CD4-positive, alpha-beta T cell treated with Interleukin-10 for 1 hour (primary cell): ENCODE measurements around the gene ESPNL.
"Not testable (repeated sequence)": the region's sequence is repeated elsewhere in the genome, so short reads cannot be mapped to it uniquely, and the experiment has no call there.

Source experiments
- DNase-seq: peaks from one replicate; pipeline ENCODE4 v3.0.0-alpha.2; 2020

Gene ESPNL, protein sequence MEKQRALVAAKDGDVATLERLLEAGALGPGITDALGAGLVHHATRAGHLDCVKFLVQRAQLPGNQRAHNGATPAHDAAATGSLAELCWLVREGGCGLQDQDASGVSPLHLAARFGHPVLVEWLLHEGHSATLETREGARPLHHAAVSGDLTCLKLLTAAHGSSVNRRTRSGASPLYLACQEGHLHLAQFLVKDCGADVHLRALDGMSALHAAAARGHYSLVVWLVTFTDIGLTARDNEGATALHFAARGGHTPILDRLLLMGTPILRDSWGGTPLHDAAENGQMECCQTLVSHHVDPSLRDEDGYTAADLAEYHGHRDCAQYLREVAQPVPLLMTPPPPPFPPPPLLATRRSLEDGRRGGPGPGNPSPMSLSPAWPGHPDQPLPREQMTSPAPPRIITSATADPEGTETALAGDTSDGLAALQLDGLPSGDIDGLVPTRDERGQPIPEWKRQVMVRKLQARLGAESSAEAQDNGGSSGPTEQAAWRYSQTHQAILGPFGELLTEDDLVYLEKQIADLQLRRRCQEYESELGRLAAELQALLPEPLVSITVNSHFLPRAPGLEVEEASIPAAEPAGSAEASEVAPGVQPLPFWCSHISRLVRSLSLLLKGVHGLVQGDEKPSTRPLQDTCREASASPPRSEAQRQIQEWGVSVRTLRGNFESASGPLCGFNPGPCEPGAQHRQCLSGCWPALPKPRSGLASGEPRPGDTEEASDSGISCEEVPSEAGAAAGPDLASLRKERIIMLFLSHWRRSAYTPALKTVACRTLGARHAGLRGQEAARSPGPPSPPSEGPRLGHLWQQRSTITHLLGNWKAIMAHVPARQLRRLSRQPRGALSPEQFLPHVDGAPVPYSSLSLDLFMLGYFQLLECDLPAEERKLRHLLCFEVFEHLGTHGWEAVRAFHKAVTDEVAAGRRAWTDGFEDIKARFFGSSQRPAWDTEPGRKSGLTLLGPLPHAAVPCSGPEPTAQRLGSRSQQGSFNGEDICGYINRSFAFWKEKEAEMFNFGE

DNA sequence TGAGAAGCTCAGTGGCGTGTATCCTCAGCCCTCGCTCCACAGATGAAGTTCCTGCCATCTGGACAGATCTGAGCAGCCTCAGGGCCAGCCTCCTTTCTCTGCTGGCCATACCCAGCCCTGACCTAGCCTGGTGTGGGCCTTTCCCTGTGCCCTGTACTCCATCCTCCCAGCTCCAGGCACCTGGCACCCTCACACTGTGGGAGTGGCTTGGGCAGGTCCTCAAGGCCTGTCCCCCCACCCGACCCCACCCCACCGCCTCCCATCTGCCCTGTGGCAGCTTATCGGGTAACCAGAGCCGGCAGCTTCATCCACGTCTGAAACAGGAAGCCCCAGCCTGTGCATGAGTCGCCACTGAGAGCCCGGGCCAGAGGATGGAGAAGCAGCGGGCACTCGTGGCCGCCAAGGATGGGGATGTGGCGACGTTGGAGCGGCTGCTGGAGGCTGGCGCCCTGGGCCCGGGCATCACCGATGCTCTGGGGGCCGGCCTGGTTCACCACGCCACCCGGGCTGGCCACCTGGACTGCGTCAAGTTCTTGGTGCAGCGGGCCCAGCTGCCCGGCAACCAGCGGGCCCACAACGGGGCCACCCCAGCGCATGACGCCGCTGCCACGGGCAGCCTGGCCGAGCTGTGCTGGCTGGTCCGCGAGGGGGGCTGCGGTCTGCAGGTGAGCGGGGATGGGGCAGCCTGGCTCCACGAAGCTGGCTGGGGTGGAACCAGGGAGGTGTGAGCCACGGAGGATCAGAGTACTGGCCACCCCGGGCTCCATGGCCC is at the start of gene ESPNL:
ESPNL (plus strand) TSS at position 292 of the 772 bp plus-strand sequence; CDS start at position 372, 80 bp downstream.
- DNase-seq = no peak

DNA sequence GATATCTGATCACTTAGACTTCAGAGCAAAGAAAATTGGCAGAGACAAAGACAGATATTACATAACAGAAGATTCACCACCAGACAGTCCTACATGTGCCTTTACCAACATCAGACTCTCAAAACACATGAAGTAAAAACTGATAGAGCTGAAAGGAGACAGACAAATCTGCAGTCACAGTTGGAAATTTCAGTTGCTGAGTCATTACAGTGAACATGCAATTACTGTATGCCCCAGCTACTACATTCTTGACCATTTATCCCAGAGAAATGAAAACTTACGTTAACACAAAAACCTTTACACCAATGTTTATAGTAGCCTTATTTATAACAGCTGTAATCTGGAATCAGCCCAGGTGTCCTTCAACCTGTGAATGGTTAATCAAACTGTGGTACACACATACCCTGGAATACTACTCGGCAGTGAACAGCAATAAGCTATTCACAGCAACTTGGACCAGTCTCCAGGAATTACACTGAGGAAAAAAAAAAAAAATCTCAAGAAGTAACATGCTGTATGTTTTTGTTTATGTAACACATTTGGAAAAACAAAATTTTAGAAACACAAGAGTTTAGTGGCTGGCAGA is 46.9 kb upstream of the ESPNL start:
- DNase-seq = no peak

DNA sequence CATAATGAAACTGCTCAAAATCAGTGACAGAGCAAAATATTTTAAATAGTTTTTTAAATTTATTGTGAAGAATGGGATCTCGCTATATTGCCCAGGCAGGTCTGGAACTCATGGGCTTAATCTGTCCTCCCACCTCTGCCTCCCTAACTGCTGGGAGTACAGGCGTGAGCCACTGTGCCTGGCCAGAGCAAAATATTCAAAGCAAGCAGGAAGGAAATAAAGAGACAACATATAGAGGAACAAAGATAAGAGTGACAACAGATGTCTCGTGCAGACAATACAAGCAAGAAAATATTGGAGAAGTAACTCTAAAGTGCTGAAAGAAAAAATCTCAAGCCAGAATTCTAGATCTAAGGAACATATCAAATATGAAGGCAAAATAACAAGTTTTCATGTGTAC is 44.3 kb upstream of the ESPNL start:
- DNase-seq = no peak

DNA sequence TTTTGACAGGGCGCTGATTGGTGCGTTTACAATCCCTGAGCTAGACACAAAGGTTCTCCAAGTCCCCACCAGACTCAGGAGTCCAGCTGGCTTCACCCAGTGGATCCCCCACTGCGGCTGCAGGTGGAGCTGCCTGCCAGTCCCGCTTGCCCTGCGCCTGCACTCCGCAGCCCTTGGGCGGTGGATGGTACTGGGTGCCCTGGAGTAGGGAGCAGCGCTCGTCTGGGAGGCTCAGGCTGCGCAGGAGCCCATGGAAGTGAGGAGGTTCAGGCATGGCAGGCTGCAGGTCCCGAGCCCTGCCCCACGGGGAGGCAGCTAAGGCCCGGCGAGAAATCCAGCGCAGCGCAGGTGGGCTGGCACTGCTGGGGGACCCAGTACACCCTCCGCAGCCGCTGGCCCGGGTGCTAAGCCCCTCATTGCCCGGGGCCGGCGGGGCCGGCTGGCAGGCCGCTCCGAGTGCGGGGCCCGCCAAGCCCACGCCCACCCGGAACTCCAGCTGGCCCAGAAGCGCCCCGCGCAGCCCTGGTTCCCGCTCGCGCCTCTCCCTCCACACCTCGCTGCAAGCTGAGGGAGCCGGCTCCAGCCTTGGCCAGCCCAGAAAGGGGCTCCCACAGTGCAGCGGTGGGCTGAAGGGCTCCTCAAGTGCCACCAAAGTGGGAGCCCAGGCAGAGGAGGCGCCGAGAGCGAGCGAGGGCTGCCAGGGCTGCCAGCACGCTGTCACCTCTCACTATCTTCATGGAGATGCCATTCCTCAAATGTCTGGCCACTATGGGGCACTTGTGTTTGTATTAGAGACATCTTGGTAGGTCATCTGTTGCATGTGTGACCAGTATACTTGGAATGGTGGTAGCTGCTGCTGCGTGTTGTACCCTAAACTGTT is 42.2 kb upstream of the ESPNL start:
- DNase-seq = not testable (repeated sequence)

DNA sequence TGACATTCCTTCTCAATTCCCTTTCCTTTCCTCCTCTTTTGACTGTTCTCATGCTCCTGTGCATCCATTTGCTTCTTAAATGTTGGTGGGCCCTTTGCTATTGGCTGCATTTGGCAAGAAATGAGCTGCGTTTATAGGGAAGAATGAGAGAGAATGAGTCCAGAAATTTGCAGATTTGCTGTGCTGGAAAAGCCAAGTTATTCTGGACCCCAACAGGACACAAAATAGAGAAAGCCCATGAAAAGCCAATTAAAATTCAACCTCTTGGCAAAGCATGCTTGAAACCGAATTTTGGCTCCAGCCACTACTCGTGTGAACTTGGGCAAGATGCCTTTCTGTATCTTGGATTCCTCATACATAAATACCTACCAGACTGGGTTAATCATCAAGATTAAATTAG is 40.6 kb upstream of the ESPNL start:
- no peak for DNase-seq

DNA sequence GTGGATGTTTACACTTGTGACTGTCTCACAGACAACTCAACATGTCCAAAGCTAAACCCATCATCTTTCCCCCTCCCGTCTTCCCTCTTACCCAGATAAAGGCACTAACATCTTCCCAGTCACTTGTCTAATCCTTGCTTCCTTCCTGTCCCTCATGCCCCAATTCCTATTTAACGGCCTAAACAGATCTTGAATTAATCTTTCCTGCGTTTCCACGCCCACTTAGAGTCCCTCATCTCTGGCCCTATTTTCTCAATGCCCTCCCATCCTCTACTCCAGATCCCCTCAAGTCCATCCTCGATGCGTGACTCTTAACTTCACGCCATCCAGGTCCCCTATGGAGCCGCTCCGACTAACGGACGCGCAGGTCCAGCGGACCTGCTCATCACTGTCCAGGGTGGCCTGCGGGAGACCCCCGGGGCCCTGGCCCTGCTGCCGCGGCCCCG is 40.0 kb upstream of the ESPNL start:
- no peak for DNase-seq

DNA sequence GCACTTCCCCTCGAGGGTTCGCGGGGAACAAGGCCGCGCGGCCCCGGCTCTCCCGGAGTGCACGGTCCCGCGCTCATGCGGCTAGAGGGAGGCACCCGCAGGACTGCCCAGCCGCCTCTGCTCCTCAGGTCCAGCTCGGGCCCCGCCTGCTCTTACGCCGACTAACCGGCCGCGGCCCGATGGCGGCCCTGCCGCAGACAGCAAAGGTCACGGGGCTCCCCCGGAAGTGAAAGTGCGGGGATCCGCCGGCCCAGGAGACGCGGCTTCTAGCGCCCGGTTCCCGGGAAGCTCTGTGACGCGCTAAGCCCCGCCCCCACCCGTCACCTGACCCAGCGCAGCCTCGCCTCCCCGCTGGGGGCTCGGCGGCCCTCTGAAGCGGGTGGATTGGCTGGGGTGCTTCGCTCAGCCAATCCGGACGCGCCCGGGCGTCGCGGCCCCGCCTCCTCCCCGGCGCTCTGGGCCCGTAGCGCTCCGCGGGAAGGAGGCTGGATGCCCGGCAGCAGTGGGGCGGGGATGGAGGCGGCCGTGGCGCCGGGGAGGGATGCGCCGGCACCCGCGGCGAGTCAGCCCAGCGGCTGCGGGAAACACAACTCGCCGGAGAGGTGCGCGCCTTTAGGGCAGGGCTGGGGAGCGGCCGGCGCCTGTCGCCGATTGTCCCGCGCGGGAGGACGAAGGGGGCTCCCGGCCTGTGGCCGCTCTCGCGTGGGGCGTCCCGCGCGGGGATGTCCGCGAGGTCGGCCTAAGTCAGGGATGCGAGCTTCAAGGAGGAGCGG is 39.4 kb upstream of the ESPNL start, which contains the start of gene SCLY:
SCLY (plus strand) TSS at position 460 of the 773 bp plus-strand sequence; CDS start at position 514, 54 bp downstream.
- peak; percentile 97 for DNase-seq

DNA sequence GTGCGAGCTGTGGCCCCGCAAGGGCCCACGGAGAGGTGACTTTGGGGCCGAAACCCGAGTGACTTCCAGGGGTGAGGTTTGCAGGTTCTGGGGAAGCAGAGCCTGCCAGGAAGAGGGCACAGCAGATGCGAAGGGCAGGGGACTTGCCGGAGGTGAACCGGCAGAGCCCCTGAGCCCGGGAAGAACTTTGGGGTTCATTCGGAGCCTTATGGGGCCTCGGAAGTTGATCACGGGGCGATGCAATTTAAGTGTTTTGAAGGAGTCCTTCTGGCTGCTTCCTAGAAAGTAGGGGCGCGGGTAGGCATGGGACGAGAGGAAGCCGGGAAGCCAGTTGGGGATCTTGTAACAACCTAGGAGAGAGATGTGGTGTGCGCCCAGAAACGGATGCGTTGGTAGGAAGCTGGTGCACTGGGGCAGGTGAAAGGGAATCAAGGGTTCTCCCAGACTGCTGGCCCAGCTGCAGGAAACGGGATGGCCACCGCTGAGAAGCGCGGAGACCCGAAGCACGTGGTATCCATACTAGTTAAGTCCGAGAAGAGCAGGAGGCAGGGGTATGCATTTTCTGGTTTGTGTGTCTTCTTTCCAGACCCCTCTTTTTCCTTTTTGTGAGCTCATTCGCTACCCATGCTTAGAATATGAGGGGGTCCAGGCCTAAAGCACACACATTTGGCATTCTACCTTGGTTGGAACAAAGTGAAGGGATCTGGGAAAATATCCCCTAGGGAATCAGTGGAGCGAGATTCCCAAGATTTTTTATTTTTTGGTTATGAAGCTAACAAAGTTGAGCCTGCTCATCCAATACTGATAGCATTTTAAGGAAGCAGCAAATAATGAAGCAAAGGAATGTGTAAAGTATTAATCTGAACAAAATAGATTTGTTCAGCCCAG is 38.6 kb upstream of the ESPNL start:
- DNase-seq = no peak

DNA sequence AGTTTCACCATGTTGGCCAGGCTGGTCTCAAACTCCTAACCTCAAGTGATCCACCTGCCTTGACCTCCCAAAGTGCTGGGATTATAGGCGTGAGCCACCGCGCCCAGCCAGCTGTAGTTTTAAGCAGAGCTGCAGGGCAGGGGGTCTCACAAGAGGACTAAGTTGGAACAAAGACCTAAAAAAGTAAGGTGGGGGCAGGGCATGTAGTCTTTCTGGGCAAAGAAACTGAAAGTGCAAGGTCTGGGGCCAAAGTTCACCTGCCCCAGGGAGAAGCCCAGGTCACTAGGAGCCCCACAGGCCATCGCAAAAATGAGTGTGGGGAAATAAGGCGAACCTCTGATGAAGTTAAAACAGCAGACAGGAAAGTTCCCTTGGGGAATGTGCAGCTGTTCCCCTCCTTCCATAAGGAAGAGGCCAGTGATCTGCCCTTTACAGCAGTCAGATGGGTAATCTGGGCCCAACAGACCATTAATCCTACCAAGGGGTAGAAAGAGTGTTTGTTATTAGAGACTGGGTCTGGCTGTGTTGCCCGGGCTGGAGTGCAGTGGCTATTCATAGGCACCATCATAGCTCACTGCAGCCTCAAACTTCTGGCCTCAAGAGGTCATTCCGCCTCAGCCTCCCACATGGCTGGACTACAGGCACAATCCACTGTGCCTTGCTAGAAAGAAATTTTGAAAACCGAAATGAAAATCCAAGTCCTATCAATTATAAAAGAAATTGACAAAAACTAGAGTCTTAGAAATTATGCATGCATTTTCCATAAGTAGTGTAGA is 36.5 kb upstream of the ESPNL start:
- DNase-seq = no peak

DNA sequence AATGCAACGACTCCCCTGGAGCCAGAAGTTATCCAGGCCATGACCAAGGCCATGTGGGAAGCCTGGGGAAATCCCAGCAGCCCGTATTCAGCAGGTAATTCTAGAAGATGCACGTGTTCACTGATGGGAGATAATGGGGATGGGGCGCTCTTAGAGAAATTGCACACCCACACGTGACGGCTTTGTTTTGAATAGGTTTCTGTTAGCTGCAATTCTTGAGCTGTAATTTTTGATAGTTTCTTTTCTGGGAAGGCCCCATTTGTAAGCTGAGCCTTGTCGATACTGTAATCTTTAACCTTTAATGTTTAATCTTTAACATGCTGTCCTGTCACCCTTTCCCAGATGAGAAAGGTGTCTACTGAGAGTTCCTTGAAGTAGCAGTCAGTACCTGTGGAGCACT is 35.8 kb upstream of the ESPNL start:
- no peak for DNase-seq

DNA sequence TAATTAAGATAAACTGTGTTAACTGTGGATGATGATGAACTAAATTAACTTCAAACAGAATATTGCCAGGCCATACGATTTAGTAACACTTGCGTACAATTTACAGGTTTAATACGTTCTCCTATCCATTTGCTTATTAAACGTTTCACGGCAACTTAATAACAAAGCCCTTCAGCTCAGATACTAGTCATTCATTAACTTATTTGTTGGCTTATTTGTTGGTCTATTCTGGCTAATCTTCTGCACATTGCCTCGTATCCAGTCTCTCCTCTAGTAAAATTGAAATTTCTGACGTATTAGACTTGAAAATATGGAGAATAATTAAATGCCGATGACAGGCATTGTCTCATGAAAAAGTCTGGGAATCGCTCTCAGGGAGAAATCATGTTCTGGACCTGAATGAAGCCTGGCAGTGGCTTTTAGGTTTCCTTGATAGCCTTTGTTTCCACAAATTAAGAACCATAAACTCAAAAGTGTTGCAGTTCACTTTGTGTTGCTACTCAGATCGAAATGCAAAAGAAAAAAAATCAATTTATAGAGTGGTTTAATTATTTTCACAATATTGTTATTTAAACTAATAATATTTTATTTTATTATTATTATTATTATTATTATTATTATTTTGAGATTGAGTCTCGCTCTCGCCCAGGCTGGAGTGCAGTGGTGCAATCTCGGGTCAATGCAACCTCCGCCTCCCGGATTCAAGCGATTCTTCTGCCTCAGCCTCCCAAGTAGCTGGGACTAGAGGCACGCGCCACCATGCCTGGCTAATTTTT is 34.9 kb upstream of the ESPNL start:
- no peak for DNase-seq

DNA sequence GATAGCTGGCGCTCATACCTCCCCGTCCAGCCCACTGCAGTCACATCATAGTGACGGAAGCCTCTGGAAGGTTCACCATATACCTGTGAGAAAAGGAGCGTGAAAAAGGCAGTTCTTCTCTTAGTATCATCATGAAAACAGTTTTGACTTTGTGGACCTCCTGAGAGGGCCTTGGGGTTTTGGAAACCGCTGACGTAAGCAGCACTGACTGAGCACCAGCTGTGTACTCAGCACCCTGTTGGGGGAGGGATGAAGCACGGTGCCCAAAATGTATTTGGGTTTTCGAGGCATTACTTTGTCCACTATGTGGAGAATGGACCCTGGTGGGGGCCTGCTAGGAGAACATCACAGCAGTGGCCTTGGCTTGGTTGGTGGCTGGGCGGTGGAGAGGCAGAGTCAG is 33.9 kb upstream of the ESPNL start:
- no peak for DNase-seq

DNA sequence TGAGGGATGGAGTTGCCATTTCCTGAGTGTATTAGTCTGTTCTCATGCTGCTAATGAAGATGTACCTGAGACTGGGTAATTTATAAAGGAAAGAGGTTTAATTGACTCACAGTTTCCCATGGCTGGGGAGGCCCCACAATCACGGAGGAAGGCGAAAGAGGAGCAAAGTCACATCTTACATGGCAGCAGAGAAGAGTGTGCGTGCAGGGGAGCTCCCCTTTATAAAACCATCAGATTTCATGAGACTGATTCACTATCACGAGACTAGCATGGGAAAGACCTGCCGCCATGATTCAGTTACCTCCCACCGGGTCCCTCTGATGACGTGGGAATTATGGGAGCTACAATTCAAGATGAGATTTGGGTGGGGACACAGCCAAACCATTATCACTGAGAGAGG is 33.4 kb upstream of the ESPNL start:
- not testable (repeated sequence) for DNase-seq

DNA sequence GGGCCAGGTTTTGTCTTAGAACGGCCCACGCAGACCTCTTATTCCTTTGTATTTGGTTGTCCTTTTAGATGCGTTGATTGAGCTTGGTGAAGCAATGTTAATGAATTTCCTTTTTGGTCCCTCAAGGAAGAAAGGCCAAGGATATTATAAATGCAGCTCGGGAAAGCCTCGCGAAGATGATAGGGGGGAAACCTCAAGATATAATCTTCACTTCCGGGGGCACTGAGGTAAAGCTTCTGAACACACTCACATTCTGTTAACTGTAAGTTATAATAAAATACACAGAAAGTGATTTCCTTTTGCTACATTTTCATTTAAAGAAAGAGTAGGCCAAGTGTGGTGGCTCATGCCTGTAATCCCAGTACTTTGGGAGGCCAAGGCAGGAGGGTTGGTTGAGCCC is 32.2 kb upstream of the ESPNL start:
- peak; percentile 7 for DNase-seq

DNA sequence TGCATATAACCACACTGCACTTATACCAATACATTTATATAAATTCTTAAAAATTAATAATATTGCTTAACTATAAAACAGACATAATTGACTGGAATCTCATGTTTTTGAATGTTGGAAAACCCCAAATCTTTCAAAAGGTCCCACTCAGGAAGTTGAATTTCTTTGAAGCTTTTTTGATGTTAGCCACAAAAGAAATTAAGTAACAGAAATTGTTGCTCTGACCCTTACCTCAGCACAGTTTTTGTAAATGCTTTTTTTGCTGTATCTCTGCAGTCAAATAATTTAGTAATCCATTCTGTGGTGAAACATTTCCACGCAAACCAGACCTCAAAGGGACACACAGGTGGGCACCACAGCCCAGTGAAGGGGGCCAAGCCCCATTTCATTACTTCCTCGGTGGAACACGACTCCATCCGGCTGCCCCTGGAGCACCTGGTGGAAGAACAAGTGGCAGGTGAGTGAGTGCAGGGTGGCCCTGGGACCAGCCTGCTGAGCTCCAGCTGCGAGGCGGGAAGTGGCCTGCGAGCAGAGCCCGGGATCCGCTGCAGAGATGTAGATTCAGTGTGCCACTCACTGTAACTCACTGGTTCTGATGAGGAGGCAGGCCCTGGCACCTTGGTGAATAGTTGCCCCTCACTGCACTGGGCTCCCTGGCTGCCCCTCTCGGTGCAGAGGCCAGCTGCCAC is 31.0 kb upstream of the ESPNL start:
- DNase-seq = peak; percentile 31

DNA sequence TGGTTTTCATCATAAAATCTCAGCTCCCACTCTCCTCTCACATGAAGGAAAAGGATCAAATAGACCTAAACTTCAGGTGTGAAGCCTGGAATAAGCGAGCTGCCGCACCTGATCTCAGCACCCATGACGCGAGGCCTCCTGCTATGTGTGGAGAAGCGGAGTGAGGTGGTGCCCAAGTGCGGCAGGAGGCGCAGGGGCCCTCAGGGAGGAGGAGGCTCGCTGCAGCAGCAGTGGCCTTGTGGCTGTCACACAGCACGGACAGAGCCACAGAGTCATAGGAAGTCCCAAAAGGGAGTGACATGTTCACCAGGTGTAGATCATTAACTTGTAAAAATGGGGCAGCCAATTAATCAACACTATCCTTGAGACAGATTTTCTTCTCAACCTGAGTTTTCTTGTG is 30.3 kb upstream of the ESPNL start:
- DNase-seq = no peak

DNA sequence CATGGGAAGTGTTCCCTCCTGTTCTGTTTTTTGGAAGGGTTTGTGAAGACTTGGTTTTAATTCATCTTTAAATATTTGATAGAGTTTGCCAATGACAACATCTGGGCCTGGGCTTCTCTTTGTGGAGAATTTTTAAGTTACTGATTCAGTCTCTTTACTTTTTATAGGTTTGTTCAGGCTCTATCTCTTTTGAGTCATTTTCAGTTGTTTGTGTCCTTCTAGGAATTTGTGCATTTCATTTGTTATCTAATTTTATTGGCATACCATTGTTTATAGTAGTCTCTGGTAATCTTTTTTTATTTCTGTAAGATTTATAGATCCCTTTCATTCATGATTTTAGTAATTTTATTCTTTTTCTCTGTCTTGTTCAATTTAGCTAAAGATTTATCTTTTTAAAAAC is 24.7 kb upstream of the ESPNL start:
- no peak for DNase-seq
